Type B pancreatic cell (in vitro differentiated cells): Measurements from ENCODE around the gene NCF1. TPM values are rescaled to one million over a fixed set of nuclear protein-coding genes. Genes with fewer than 3 reads are reported as not detected.
A peak's percentile ranks its signal among the peaks of the same experiment; 100 is the strongest.
"Not testable (repeated sequence)": the region's sequence is repeated elsewhere in the genome, so short reads cannot be mapped to it uniquely, and the experiment has no call there.

Experiments
- DNase-seq: peaks from one replicate; pipeline ENCODE4 v3.0.0; 2021; ENCODE audit warnings: mixed read lengths; ENCODE audit not compliant: unreplicated experiment; ENCODE audit errors: extremely low spot score
- H3K27ac Mint-ChIP-seq: 2 replicates; pipeline ENCODE4 v1.8.0; 2021; ENCODE audit warnings: mild to moderate bottlenecking, mixed read lengths
- H3K27me3 Mint-ChIP-seq: 2 replicates; pipeline ENCODE4 v1.8.0; 2021; ENCODE audit warnings: mixed read lengths
- H3K36me3 Mint-ChIP-seq: 2 replicates; pipeline ENCODE4 v1.8.0; 2021; ENCODE audit warnings: mixed read lengths
- H3K4me1 Mint-ChIP-seq: one replicate; pipeline ENCODE4 v1.8.0; 2021; ENCODE audit warnings: mixed read lengths; ENCODE audit not compliant: unreplicated experiment
- H3K4me3 Mint-ChIP-seq: 2 replicates; pipeline ENCODE4 v1.8.0; 2021; ENCODE audit warnings: mild to moderate bottlenecking, mixed read lengths
- H3K9me3 Mint-ChIP-seq: 2 replicates; pipeline ENCODE4 v1.8.0; 2021; ENCODE audit warnings: mixed read lengths
- total RNA-seq: library from RNA; stranded (reverse); gene quantifications from 2 replicates; pipeline ENCODE4 v1.2.1, GENCODE V29; 2021; ENCODE audit warnings: low replicate concordance

NCF1 gene
- total RNA-seq, 1 donor from 2014 or later, result not detected

DNA sequence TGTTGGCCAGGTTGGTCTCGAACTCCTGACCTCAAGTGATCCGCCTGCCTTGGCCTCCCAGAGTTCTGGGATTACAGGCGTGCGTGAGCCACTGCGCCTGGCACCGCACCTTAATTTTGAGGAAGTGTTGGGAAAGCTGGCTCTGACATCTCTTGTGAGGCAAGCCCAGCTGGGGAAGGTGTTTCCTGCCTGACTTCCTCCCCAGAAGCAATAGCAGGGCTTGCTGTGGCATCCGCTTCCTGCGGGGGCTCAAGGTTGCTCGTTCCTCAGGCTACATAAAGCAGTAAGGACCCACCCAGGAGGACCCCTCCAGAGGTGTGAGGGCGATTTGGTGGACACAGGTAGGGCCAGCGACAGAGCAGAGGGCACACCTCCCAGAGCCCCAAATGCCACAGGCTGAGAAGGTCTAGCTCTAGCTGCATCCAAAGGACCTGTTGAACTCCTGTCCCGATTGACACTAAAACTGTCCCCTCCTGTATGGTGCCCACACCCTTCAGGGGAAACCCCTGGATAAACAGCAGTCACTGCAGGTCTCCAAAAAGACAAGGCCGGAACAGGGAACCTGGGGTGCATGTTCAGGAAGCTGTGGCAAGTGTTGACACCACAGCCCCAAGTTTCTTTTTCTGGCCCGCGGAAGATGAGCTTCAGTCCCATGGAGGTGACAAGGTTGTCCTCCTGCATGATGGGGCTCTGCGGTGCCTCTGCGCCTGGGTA, 8.4 kb upstream of the NCF1 start:
- not testable (repeated sequence) for H3K36me3 Mint-ChIP-seq, H3K27me3 Mint-ChIP-seq

DNA sequence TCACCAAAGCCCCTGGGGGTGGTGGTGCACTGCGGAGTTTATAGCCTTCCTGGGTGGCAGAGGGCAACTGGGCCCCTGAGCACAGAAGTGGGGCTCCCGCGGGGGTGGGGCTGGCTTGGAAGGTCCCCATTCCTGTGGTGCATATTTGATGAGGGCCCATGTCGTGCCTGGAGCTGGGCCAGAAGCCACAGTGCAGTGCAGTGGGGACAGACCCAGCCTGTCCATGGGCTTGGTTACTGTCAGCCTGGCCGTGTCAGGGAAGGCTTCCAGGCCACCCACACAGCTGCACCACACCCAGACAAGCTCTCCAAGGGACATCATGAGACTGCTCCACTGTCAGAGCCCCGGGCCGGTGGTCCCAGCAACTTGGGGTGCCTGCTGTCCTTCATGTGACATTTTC, 7.3 kb upstream of the NCF1 start:
- DNase-seq, H3K4me1 Mint-ChIP-seq, H3K36me3 Mint-ChIP-seq, H3K9me3 Mint-ChIP-seq, H3K27ac Mint-ChIP-seq, H3K27me3 Mint-ChIP-seq, H3K4me3 Mint-ChIP-seq: not testable (repeated sequence)

More for the DNA sequence above, 8.4 kb upstream of the NCF1 start:
- not testable (repeated sequence) for H3K9me3 Mint-ChIP-seq, H3K27ac Mint-ChIP-seq, H3K4me1 Mint-ChIP-seq, DNase-seq, H3K4me3 Mint-ChIP-seq

DNA sequence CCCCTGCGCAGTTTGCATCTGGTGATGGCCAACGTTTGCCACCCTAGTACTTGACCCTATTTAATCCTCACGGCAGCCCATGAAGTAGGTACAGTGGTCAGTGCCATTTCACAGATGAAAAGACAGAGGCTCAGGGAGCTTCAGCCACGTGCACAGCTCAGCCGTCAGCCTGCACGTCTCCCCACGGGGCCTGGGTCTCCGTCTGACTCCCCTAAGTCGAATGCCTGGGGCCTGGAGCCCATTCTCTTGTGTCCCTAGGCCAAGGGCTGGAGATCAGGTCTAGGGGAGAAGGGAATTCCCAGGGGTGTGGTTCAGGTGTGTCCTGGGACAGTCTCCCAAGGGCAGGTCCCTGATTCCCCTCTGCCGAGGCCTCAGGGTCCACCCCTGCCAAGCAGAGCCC, 6.8 kb upstream of the NCF1 start:
- DNase-seq, result peak; percentile 44
- H3K36me3 Mint-ChIP-seq, H3K4me3 Mint-ChIP-seq, H3K27me3 Mint-ChIP-seq, H3K27ac Mint-ChIP-seq, H3K9me3 Mint-ChIP-seq, H3K4me1 Mint-ChIP-seq: not testable (repeated sequence)

DNA sequence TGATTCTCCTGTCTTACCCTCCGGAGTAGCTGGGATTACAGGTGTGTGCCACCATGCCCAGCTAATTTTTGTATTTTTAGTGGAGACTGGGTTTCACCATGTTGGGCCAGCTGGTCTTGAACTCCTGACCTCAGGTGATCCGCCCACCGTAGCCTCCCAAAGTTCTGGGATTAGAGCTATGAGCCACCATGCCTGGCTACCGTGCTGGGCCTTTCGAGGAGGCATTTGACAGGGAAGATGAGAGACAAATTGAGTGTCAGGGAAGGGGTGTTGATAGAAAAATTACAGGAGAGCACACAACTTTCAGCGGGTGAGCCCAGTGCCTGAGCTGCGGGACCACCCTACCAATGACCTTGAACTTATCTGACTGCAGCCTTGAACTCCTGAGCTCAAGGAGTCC, 3.7 kb upstream of the NCF1 start:
- not testable (repeated sequence) for H3K27me3 Mint-ChIP-seq, H3K4me1 Mint-ChIP-seq, H3K4me3 Mint-ChIP-seq, DNase-seq, H3K36me3 Mint-ChIP-seq, H3K27ac Mint-ChIP-seq, H3K9me3 Mint-ChIP-seq

DNA sequence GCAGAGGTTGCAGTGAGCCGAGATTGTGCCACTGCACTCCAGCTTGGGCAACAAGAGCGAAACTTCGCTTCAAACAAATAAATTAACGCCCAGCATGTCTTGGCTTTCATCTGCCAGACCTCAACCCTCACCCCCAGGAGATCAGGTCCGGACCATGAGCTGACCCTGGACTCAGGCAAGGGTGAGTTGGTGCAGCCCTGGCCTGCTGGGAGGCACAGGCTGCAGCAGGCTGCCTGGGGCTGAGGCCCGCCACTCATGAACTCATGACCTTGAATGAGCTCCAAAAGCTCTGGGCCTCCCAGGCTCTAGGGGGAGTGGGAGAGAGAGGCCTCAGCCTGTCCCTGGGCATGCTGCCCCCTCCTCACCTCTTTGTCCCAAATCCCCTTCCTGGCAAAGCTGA, 1.7 kb upstream of the NCF1 start:
- H3K36me3 Mint-ChIP-seq, H3K4me3 Mint-ChIP-seq, H3K4me1 Mint-ChIP-seq, H3K27me3 Mint-ChIP-seq, DNase-seq, H3K9me3 Mint-ChIP-seq, H3K27ac Mint-ChIP-seq: not testable (repeated sequence)

DNA sequence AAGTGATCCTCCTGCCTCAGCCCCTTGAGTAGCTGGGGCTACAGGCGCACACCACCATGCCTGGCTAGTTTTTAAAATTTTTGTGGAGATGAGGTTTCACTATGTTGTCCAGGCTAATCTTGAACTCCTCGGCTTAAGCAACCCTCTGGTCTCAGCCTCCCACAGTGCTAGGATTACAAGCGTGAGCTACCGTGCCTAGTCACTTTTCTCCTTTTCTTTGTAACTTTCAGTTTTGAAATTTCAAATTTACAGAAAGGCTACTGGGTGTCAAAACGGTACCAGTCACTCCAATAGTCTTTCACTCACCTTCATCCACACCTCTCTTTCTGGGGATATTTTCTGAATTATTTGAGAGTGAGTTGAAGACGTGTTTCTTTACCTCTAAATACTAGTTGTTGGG, 1.3 kb downstream of the NCF1 start:
- not testable (repeated sequence) for H3K27ac Mint-ChIP-seq, H3K36me3 Mint-ChIP-seq, H3K27me3 Mint-ChIP-seq, H3K9me3 Mint-ChIP-seq, H3K4me1 Mint-ChIP-seq, H3K4me3 Mint-ChIP-seq, DNase-seq

DNA sequence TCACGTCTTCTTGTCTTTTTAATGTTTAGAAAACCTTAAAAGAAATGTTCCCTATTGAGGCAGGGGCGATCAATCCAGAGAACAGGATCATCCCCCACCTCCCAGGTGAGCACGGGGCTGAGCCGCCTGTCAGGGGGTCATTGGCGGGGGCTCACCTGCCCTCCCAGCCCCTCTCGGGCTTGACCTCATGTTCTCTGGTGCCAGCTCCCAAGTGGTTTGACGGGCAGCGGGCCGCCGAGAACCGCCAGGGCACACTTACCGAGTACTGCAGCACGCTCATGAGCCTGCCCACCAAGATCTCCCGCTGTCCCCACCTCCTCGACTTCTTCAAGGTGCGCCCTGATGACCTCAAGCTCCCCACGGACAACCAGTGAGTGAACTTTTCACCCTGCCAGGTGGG, 5.2 kb downstream of the NCF1 start:
- H3K4me3 Mint-ChIP-seq, DNase-seq: not testable (repeated sequence)

DNA sequence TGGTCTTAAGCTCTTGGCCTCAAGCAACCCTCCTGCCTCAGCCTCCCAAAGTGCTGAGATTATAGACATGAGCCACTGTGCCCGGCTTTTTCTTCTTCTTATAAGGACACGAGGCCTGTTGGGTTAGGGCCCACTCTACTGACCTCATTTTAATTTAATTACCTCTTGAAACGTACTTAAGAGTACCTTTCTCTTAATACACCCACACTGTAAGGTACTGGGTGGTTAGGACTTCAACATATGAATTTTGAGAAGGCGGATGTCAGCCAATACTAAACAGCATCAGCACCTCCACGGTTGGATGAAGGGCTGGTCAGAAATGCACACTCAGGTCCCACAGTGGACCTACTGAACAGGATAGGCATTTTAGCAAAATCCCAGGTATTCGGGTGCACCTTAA, 7.9 kb downstream of the NCF1 start:
- not testable (repeated sequence) for DNase-seq, H3K4me1 Mint-ChIP-seq, H3K27me3 Mint-ChIP-seq, H3K4me3 Mint-ChIP-seq, H3K36me3 Mint-ChIP-seq, H3K27ac Mint-ChIP-seq, H3K9me3 Mint-ChIP-seq

More for the DNA sequence above, 5.2 kb downstream of the NCF1 start:
- H3K36me3 Mint-ChIP-seq, H3K27me3 Mint-ChIP-seq, H3K4me1 Mint-ChIP-seq, H3K9me3 Mint-ChIP-seq, H3K27ac Mint-ChIP-seq: not testable (repeated sequence)

DNA sequence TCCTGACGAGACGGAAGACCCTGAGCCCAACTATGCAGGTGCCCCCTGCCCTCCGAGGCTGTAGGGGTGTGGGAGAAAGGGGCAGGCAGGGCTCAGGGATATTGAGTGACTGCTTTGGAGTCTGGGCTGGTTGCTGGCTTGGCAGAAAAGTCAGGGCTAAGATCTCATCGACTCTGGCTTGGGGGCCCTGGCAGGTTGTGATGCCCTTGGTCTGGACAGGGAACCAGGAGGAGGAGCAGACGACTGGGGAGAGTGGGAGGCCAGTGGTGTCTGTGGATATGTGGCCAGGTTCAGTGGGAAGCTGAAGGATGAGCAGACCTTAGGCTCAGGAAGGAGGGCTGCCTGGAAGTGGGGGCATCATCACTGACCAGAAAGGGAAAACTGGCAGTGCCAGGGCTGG, 9.8 kb downstream of the NCF1 start:
- H3K4me1 Mint-ChIP-seq, H3K9me3 Mint-ChIP-seq, H3K4me3 Mint-ChIP-seq, H3K36me3 Mint-ChIP-seq, H3K27ac Mint-ChIP-seq, H3K27me3 Mint-ChIP-seq: not testable (repeated sequence)
- peak; percentile 68 for DNase-seq

DNA sequence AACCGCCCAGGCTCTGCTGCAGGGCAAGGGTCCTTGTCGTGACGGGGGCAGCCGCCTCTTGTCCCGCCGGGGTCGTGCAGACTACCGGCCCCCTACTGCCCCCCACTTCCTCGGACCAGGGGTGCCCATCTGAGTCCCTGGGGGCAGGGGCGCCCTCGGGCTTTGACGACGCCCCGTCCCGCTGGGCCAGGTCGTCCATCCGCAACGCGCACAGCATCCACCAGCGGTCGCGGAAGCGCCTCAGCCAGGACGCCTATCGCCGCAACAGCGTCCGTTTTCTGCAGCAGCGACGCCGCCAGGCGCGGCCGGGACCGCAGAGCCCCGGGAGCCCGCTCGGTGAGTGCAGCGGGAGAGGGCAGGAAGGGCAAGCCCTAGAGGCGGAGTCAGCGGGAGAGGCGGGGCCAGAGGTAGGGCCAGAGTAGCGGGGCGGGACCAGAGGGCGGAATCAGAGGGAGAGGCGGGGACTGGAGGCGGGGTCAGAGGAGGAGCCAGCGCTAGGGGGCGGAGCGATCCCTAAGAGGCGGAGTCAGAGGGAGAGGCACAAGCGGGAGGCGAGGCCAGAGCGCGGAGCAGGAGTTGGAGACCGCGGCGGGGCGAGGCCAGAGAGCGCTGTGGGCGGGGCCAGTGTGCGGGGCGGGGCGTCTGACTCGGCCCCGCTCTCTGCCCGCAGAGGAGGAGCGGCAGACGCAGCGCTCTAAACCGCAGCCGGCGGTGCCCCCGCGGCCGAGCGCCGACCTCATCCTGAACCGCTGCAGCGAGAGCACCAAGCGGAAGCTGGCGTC, 14.7 kb downstream of the NCF1 start:
- not testable (repeated sequence) for H3K4me1 Mint-ChIP-seq, H3K36me3 Mint-ChIP-seq, H3K27ac Mint-ChIP-seq, H3K9me3 Mint-ChIP-seq, H3K27me3 Mint-ChIP-seq
- DNase-seq, result peak; percentile 96
- H3K4me3 Mint-ChIP-seq, result peak overlapping the region; percentile 55

DNA sequence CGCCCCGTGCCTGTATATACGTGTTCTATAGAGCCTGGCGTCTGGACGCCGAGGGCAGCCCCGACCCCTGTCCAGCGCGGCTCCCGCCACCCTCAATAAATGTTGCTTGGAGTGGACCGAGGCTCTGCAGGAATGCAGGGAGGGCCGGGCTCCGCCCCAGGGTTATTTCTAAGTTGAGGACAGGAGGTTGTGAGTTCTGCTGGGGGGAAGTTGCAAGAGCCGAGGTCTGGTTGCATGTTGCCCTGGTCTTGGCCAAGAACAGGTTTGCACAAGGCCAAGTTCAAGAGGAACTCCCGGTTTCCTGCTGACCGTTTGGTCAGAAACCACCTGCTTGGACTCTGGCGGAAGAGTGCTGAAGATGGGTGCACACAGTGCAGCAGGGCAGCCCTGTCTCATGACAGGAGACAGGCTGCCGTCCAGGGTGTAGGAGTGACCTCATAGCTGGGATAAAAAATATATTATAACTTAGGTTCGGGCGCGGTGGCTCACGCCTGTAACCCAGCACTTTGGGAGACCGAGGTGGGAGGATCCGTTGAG, 15.5 kb downstream of the NCF1 start:
- not testable (repeated sequence) for H3K4me3 Mint-ChIP-seq, H3K27ac Mint-ChIP-seq, H3K4me1 Mint-ChIP-seq, DNase-seq, H3K27me3 Mint-ChIP-seq, H3K36me3 Mint-ChIP-seq, H3K9me3 Mint-ChIP-seq

DNA sequence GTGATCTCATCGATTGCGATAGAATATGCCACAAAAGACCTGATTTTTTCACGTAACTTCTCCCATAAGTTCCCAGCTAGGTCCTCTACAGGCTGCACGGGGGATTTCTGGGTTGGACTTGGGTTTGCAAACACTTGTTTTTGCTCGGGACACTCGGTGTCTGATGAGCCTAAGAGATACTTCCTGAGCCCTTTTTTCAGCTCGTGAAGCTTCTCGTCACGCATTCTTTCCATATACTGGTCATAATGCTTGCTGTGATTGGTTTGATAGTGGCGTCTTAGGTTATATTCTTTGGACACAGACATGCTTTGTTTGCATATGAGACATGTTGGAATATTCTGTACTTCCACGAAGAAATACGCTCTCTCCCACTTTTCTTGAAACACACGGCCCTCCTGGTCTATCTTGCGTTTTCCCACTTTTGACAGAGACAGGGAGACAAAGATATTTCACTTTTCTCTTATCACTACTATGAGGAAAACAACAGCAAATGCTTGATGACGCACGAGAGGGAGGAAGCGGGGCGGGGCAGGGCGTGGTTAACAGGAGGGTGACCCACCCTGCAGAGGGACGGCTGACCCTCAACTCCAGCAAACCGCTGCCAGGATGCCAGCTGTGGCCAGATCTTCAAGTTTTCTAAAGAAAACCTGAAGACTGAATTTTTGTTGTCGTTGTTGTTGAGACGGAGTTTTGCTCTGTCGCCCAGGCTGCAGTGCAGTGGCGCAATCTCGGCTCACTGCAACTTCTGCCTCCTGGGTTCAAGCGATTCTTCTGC, 24.2 kb downstream of the NCF1 start:
- not testable (repeated sequence) for DNase-seq, H3K27me3 Mint-ChIP-seq, H3K9me3 Mint-ChIP-seq, H3K27ac Mint-ChIP-seq, H3K36me3 Mint-ChIP-seq, H3K4me3 Mint-ChIP-seq, H3K4me1 Mint-ChIP-seq

DNA sequence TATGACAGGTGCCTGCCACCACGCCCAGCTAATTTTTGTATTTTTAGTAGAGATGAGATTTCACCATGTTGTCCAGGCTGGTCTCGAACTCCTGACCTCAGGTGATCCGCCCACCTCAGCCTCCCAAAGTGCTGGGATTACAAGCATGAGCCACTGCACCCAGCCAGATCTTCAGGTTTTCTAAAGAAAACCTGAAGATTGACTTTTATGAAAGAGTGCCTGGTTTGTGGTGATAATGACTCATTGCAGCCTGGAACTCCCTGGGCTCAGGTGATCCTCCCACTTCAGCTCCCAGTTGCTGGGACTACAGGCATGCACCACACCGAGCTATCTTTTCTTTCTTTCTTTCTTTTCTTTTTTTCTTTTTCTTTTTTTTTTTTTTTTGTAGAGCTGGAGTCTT, 24.8 kb downstream of the NCF1 start:
- not testable (repeated sequence) for DNase-seq, H3K4me3 Mint-ChIP-seq, H3K36me3 Mint-ChIP-seq, H3K9me3 Mint-ChIP-seq, H3K4me1 Mint-ChIP-seq, H3K27ac Mint-ChIP-seq, H3K27me3 Mint-ChIP-seq

DNA sequence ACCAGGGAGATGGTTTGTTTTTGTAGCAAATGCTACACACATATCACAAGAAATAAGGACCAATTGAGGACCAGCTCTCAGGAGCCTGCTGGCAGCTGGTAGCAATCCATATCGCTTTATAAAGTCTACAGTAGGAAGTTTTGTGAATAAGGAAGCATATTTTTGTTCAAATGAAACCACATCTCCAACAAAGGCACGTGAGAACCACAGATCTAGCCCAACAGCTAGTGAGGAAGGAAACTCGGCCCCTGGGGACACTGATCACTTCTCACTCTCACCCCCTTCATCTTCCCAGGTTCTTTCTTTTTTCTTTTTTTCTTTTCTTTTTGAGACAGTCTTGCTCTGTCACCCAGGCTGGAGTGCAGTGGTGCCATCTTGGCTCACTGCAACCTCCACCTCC, 42.1 kb downstream of the NCF1 start:
- DNase-seq, H3K4me3 Mint-ChIP-seq, H3K27ac Mint-ChIP-seq, H3K27me3 Mint-ChIP-seq, H3K36me3 Mint-ChIP-seq, H3K9me3 Mint-ChIP-seq, H3K4me1 Mint-ChIP-seq: not testable (repeated sequence)
